Common myeloid progenitor, CD34-positive (primary cell): ENCODE data around the gene EGFR.

Source experiments
- CTCF ChIA-PET: fragments of 350-600 bp; sonication (Branson Sonifier 250); formaldehyde crosslinking; loops from one replicate; lab custom pipeline; 2021; ENCODE audit warnings: antibody characterized with exemption; lab: Charles Lee
- POLR2A ChIA-PET: fragments of 350-600 bp; sonication (Branson Sonifier 250); formaldehyde crosslinking; loops from one replicate; lab custom pipeline; 2021; ENCODE audit warnings: antibody characterized with exemption; lab: Charles Lee
- DNase-seq, 3 donors: peaks; one replicate each; pipeline versions ENCODE4 v3.0.0 to v3.0.0-alpha.2; 2013
- H3K27ac ChIP-seq, 2 experiments: 1 replicate in 1 of 2; 2 replicates in 1 of 2; pipeline ENCODE4 v1.7.0; 2013; ENCODE audit warnings: inconsistent platforms in 2 of 2, low read length in 2 of 2, mild to moderate bottlenecking in 2 of 2, low read depth in 1 of 2, moderate library complexity in 1 of 2; ENCODE audit not compliant: severe bottlenecking in 2 of 2, insufficient read depth in 1 of 2, poor library complexity in 1 of 2
- H3K27me3 ChIP-seq, 5 experiments: replicated peaks in 2 of 5; 1 replicate in 3 of 5; 2 replicates in 2 of 5; pipeline versions ENCODE4 v1.6.1 to v1.7.0; 2013; ENCODE audit warnings: low read length in 4 of 5, mild to moderate bottlenecking in 2 of 5, moderate library complexity in 2 of 5, inconsistent platforms in 1 of 5; ENCODE audit not compliant: insufficient read depth in 5 of 5, control insufficient read depth in 4 of 5
- H3K36me3 ChIP-seq, 4 experiments: 1 replicate in 2 of 4; 2 replicates in 2 of 4; pipeline versions ENCODE4 v1.6.1 to v1.7.0; 2013; ENCODE audit warnings: low read length in 3 of 4, control low read depth in 1 of 4, mild to moderate bottlenecking in 1 of 4; ENCODE audit not compliant: control insufficient read depth in 4 of 4, insufficient read depth in 4 of 4
- H3K4me1 ChIP-seq, 4 experiments: 1 replicate in 3 of 4; 2 replicates in 1 of 4; pipeline versions ENCODE4 v1.6.1 to v1.7.1; 2013; ENCODE audit warnings: low read length in 3 of 4, mild to moderate bottlenecking in 3 of 4, control low read depth in 1 of 4, inconsistent platforms in 1 of 4, moderate library complexity in 1 of 4; ENCODE audit not compliant: control insufficient read depth in 4 of 4, insufficient read depth in 4 of 4; ENCODE audit errors: control extremely low read depth in 1 of 4
- H3K4me3 ChIP-seq, 7 experiments: 1 replicate in 4 of 7; 2 replicates in 3 of 7; pipeline versions ENCODE4 v1.5.1 to v1.7.0; 2013; ENCODE audit warnings: mild to moderate bottlenecking in 7 of 7, low read length in 6 of 7, moderate library complexity in 6 of 7, inconsistent platforms in 2 of 7, low read depth in 2 of 7, control low read depth in 1 of 7; ENCODE audit not compliant: insufficient read depth in 4 of 7, control insufficient read depth in 1 of 7; ENCODE audit errors: extremely low read depth in 1 of 7
- H3K9me3 ChIP-seq, 5 experiments: 1 replicate in 4 of 5; 2 replicates in 1 of 5; pipeline versions ENCODE4 v1.6.1 to v1.7.1; 2013; ENCODE audit warnings: low read length in 4 of 5, mild to moderate bottlenecking in 2 of 5, inconsistent platforms in 1 of 5, low read depth in 1 of 5, moderate library complexity in 1 of 5; ENCODE audit not compliant: control insufficient read depth in 4 of 5, insufficient read depth in 2 of 5; ENCODE audit errors: control extremely low read depth in 1 of 5
- WGBS: methylation state at CpG from one replicate; pipeline ENCODE4 v1.1.5; 2013; ENCODE audit not compliant: insufficient coverage; 5-methylcytosine and 5-hydroxymethylcytosine counted together

Gene EGFR

DNA sequence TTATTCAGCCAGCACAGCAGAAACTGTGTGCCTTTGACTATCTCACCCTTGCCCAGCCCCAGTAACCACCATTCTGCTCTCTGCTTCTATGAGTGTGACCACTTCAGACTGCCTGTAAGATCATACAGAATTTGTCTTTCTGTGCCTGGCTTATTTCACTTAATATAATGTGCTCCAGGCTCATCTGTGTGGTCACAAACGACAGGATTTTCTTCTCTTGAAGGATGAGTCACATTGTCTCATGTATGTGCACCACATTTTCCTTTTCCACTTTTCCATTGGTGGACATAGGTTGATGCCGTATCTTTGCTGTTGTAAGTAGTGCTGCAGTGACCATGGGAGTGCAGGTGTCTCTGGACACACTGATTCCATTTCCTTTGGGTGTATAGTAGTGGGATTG lies 223.8 kb downstream of the EGFR start:
- ChIA-PET POLR2A (no interaction called here), CTCF (interaction anchor here (1.2 kb wide), 1 partner anchor 11 kb away, joined by 4 read pairs; no protein-coding TSS in a partner anchor)
- Histone ChIP-seq H3K36me3 (no peaks in the 10 kb centered on the region), H3K4me3 (no peak overlapping the region), H3K27ac (no peak overlapping the region), H3K9me3 (no peaks in the 10 kb centered on the region), H3K4me1 (no peaks in the 10 kb centered on the region), H3K27me3 (peaks cover 0 to 9% (median 0%) of the 10 kb centered on the region in 5 experiments)
- WGBS: no CpG with 5 or more reads among the region's 2 CpGs
- DNase-seq: no peak

GRCh38 chr7:55244006-55244745 lies 225.4 kb downstream of the EGFR start:
- 94% methylated on average over 12 of the region's 13 CpGs for WGBS
- H3K27ac ChIP-seq: no peak overlapping the region
- CTCF ChIA-PET: interaction anchor here (1.6 kb wide), 1 partner anchor 11 kb away, joined by 4 read pairs; no protein-coding TSS in a partner anchor
- POLR2A ChIA-PET: no interaction called here
- peaks cover 0 to 6% (median 0%) of the 10 kb centered on the region in 5 experiments for H3K27me3 ChIP-seq
- H3K4me3 ChIP-seq: no peak overlapping the region
- no peaks in the 10 kb centered on the region for H3K4me1 ChIP-seq
- no peak for DNase-seq
- no peaks in the 10 kb centered on the region for H3K9me3 ChIP-seq
- H3K36me3 ChIP-seq: no peaks in the 10 kb centered on the region

DNA sequence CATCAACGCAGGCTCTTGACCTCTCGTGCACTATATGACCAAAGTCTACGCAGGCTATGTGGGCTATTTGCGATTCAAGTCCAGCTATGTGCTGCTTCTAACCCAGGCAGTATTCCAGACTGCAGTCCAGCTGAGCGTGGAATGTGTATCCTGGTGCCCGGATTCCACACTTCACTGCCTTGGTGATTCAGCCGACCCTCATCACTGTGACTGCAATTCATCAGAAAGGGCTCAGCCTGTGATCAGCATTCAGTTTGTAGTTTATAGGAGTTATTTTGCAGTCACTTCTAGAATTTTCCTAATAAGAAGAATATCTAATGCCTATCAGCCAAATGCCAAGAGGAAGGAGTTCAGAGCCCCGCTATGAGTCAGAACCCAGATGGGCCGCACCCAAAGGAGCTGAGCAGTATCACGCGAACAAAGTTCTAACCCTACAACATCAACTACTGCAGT lies 226.5 kb downstream of the EGFR start:
- DNase-seq: no peak
- CTCF ChIA-PET: interaction anchor here (1.6 kb wide), 1 partner anchor 9 kb away, joined by 4 read pairs; no protein-coding TSS in a partner anchor
- POLR2A ChIA-PET: no interaction called here
- H3K4me1 ChIP-seq: no peaks in the 10 kb centered on the region
- no peak overlapping the region for H3K4me3 ChIP-seq
- H3K36me3 ChIP-seq: no peaks in the 10 kb centered on the region
- 98% methylated on average over 5 of the region's 11 CpGs for WGBS
- H3K9me3 ChIP-seq: no peaks in the 10 kb centered on the region
- H3K27ac ChIP-seq: no peak overlapping the region
- peaks cover 0 to 8% (median 4%) of the 10 kb centered on the region in 5 experiments for H3K27me3 ChIP-seq

GRCh38 chr7:55246171-55246570 lies 227.4 kb downstream of the EGFR start:
- H3K4me1 ChIP-seq: no peaks in the 10 kb centered on the region
- no peaks in the 10 kb centered on the region for H3K36me3 ChIP-seq
- no peak for DNase-seq
- no peak overlapping the region for H3K4me3 ChIP-seq
- peaks cover 0 to 10% (median 4%) of the 10 kb centered on the region in 5 experiments for H3K27me3 ChIP-seq
- no peak overlapping the region for H3K27ac ChIP-seq
- CTCF ChIA-PET: no interaction called here
- POLR2A ChIA-PET: no interaction called here
- WGBS: 100% methylated on average over 5 of the region's 5 CpGs
- H3K9me3 ChIP-seq: no peaks in the 10 kb centered on the region

DNA sequence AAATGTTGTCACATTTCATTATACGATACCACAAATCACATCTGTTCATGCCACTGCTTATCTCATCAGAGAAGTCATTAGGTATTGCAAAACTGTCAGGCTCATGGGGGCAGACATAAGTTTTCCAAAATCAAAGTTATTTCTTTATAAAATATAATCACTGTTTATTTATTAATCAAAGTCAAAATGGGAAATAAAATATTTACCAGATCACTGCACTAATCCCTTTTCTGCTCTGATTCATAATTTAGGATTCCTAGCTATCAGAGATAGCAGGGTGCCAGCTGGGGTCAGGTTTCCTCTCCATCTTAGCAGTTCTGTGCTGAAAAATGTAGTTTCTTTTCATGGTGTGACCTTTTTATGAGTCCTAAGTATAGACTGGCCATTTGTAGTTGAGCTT lies 228.6 kb downstream of the EGFR start:
- DNase-seq: no peak
- no peak overlapping the region for H3K4me3 ChIP-seq
- no peaks in the 10 kb centered on the region for H3K9me3 ChIP-seq
- POLR2A ChIA-PET: no interaction called here
- no peak overlapping the region for H3K27ac ChIP-seq
- no peaks in the 10 kb centered on the region for H3K36me3 ChIP-seq
- CTCF ChIA-PET: no interaction called here
- H3K27me3 ChIP-seq: peaks cover 0 to 18% (median 8%) of the 10 kb centered on the region in 5 experiments
- no CpG with 5 or more reads among the region's 1 CpG for WGBS
- H3K4me1 ChIP-seq: no peaks in the 10 kb centered on the region

GRCh38 chr7:55248526-55248925 lies 229.7 kb downstream of the EGFR start:
- Histone ChIP-seq H3K27me3 (peaks cover 0 to 29% (median 13%) of the 10 kb centered on the region in 5 experiments), H3K36me3 (no peaks in the 10 kb centered on the region), H3K27ac (no peak overlapping the region), H3K4me1 (no peaks in the 10 kb centered on the region), H3K9me3 (no peaks in the 10 kb centered on the region), H3K4me3 (no peak overlapping the region)
- whole genome bisulfite sequencing: 95% methylated on average over 4 of the region's 10 CpGs
- ChIA-PET CTCF (interaction anchor here (1.1 kb wide), 1 partner anchor 475 kb away, joined by 4 read pairs; no protein-coding TSS in a partner anchor), POLR2A (interaction anchor here (0.6 kb wide), 1 partner anchor 715 kb away, joined by 4 read pairs; no protein-coding TSS in a partner anchor)
- DNase-seq: no peak

DNA sequence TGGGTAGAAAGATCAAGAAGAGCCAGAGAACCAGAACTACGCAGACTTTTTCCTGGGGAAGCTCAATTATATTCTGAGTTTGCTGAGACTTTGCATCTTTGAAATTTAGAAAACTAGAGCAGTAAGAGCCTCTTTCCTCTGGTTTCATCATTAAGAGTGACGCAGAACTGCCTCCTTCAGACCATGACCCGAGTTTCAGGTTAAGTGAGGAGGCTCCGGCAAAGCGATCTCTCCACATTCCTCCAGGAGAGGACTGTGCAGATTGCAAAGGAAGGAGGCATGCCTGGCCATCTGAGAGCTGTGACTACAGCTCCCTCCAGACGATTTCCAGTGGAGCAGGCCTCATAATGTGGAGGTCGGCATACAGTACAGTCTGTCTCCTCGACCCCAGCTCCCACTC lies 230.5 kb downstream of the EGFR start:
- ChIA-PET POLR2A (no interaction called here), CTCF (interaction anchor here (1.1 kb wide), 1 partner anchor 476 kb away, joined by 4 read pairs; no protein-coding TSS in a partner anchor)
- H3K36me3 ChIP-seq: no peaks in the 10 kb centered on the region
- H3K9me3 ChIP-seq: no peaks in the 10 kb centered on the region
- no peak for DNase-seq
- H3K4me3 ChIP-seq: no peak overlapping the region
- WGBS: 94% methylated on average over 8 of the region's 8 CpGs
- H3K27ac ChIP-seq: no peak overlapping the region
- H3K27me3 ChIP-seq: peaks cover 0 to 38% (median 17%) of the 10 kb centered on the region in 5 experiments
- peaks cover 0 to 2% (median 1%) of the 10 kb centered on the region in 4 experiments for H3K4me1 ChIP-seq
